Heart left ventricle (tissue), 13 donors: ENCODE data around the gene VAT1L.

ENCODE experiments used
- POLR2A ChIP-seq, 2 donors: fragments of 450-650 bp; IDR thresholded peaks; one replicate each; pipeline ENCODE4 v1.6.1; 2017; ENCODE audit warnings: antibody characterized with exemption in 2 of 2, mild to moderate bottlenecking in 2 of 2, moderate library complexity in 2 of 2
- TF ChIP-seq, protein P1 (sequence below), 12 donors: fragments of 200-600 bp; sonication (generic) in 4 of 12; IDR thresholded peaks; one replicate each; pipeline versions ENCODE4 v1.5.0 to v1.8.0; 2018 to 2022; ENCODE audit warnings: antibody characterized with exemption in 12 of 12, mild to moderate bottlenecking in 5 of 12
- donor health status: ischemic (EF 13 %, LVEDD 7.1; RV severe dilation, severe dysfunction).
- donor health status: DM: no; HTN: yes; CAD: no.
- donor health status: DM: no; HTN: no; CAD: no.
- donor health status: ischemic (EF 25% LVEDD 6.9; RV normal size, moderate dysfunction).
- donor health status: ischemic (EF 25% LVEDD 5.7; RV mildly dilated, moderate dysfunction).
- donor health status: ischemic (EF 35%, LVEDD 5.7; RV mildly dilated, moderate dysfunction).
- donor health status: nonischemic (EF 11% LVEDD 7.7; RV severe dilation, severe dysfunction).
- donor health status: DM: yes; HTN: yes; CAD: no.
- donor health status: PGD.
- donor health status: ischemic (EF 29% LVEDD 5.4; RV normal size, mild dysfunction).
- donor health status: nonischemic (EF 23%, LVEDD 6.1; RV moderate dilation, normal function).

DNA sequence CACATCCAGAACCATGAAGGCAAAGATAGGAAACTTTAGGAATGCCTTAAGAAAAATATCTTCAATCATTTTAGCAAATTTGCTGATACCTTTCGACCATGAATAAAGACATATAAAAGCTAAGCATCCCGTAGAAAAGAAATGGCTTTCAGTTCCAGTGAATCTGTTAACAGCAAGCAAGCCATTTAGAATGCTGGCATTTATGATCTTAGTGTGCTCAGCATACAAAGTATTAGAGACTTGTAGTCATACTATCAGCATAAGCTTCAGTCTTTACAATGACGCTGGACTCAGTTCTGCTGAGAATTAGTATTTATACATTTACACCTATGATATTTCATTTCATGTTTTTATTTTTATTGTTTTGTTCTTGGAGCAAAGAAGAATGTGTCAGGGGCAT lies 38.7 kb downstream of the VAT1L start:
- TF ChIP-seq, protein P1, sequence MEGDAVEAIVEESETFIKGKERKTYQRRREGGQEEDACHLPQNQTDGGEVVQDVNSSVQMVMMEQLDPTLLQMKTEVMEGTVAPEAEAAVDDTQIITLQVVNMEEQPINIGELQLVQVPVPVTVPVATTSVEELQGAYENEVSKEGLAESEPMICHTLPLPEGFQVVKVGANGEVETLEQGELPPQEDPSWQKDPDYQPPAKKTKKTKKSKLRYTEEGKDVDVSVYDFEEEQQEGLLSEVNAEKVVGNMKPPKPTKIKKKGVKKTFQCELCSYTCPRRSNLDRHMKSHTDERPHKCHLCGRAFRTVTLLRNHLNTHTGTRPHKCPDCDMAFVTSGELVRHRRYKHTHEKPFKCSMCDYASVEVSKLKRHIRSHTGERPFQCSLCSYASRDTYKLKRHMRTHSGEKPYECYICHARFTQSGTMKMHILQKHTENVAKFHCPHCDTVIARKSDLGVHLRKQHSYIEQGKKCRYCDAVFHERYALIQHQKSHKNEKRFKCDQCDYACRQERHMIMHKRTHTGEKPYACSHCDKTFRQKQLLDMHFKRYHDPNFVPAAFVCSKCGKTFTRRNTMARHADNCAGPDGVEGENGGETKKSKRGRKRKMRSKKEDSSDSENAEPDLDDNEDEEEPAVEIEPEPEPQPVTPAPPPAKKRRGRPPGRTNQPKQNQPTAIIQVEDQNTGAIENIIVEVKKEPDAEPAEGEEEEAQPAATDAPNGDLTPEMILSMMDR (IDR thresholded peaks at IDR 0.05): no peak
- no peak for TF ChIP-seq POLR2A (IDR thresholded peaks at IDR 0.05)
